Caco-2 (cell line): ENCODE results near the gene HADHA. TPM values are rescaled to one million over a fixed set of nuclear protein-coding genes. Genes with fewer than 3 reads are reported as not detected.

Experiments used
- BruUV-seq: library from RNA; stranded (reverse); fragments of 400-500 nt; replicated peaks from 2 replicates; lab custom pipeline; 2021; lab: Mats Ljungman, UMichigan
- CTCF ChIA-PET: fragments of 300-600 bp; sonication (Branson Sonifier 250); formaldehyde crosslinking; loops from one replicate; lab custom pipeline; 2022; ENCODE audit warnings: antibody characterized with exemption; lab: Charles Lee
- POLR2A ChIA-PET: fragments of 300-600 bp; sonication (Branson Sonifier 250); formaldehyde crosslinking; loops from one replicate; lab custom pipeline; 2022; ENCODE audit warnings: antibody characterized with exemption; lab: Charles Lee
- DNase-seq, 2 experiments: peaks; one replicate each; pipeline versions ENCODE4 v3.0.0 to v3.0.0-alpha.2; 2020 to 2022
- H3K27me3 ChIP-seq: replicated peaks from 2 replicates; pipeline ENCODE4 v1.6.0; 2011; ENCODE audit warnings: low read length; ENCODE audit not compliant: control insufficient read depth, insufficient read depth
- H3K36me3 ChIP-seq: 2 replicates; pipeline ENCODE4 v1.5.1; 2011; ENCODE audit warnings: low read length; ENCODE audit not compliant: control insufficient read depth, insufficient read depth
- H3K4me1 ChIP-seq: fragments of 250-450 bp; sonication (Bioruptor Pico); 2 replicates; pipeline ENCODE4 v1.5.1; 2020; ENCODE audit warnings: mild to moderate bottlenecking
- H3K4me3 ChIP-seq: 2 replicates; pipeline ENCODE4 v1.5.1; 2011; ENCODE audit warnings: low read depth, mild to moderate bottlenecking, control low read depth, low read length
- H3K9me3 ChIP-seq: fragments of 250-450 bp; sonication (Bioruptor Pico); 2 replicates; pipeline ENCODE4 v1.5.1; 2020; ENCODE audit warnings: mild to moderate bottlenecking, moderate library complexity
- H3K27ac Mint-ChIP-seq: one replicate; pipeline ENCODE4 v1.8.0; 2022; ENCODE audit warnings: mixed read lengths; ENCODE audit not compliant: unreplicated experiment
- H3K27me3 Mint-ChIP-seq: one replicate; pipeline ENCODE4 v1.8.0; 2022; ENCODE audit warnings: mixed read lengths; ENCODE audit not compliant: insufficient read depth, unreplicated experiment
- H3K36me3 Mint-ChIP-seq: one replicate; pipeline ENCODE4 v1.8.0; 2022; ENCODE audit warnings: mild to moderate bottlenecking, mixed read lengths; ENCODE audit not compliant: insufficient read depth, unreplicated experiment
- H3K4me1 Mint-ChIP-seq: one replicate; pipeline ENCODE4 v1.8.0; 2022; ENCODE audit warnings: low read depth, mixed read lengths; ENCODE audit not compliant: unreplicated experiment
- H3K4me3 Mint-ChIP-seq: one replicate; pipeline ENCODE4 v1.8.0; 2022; ENCODE audit warnings: mild to moderate bottlenecking, moderate library complexity, mixed read lengths; ENCODE audit not compliant: unreplicated experiment
- H3K9me3 Mint-ChIP-seq: one replicate; pipeline ENCODE4 v1.8.0; 2022; ENCODE audit warnings: mixed read lengths; ENCODE audit not compliant: unreplicated experiment
- CTCF ChIP-seq, 2 experiments: fragments of 200-600 bp in 1 of 2; IDR thresholded peaks; 1 replicate in 1 of 2; 2 replicates in 1 of 2; pipeline versions ENCODE4 v1.5.1 to v1.8.0; 2011 to 2022; ENCODE audit warnings: antibody characterized with exemption in 1 of 2, control low read depth in 1 of 2, inconsistent platforms in 1 of 2, low read depth in 1 of 2, low read length in 1 of 2, mild to moderate bottlenecking in 1 of 2, moderate library complexity in 1 of 2; ENCODE audit not compliant: insufficient read depth in 1 of 2, severe bottlenecking in 1 of 2, unreplicated experiment in 1 of 2
- intact Hi-C: fragments of 100-400 bp; cut with micrococcal nuclease; formaldehyde crosslinking; loops from one replicate; pipeline ENCODE4 v1.10.0; 2022; ENCODE audit not compliant: unreplicated experiment
- total RNA-seq: library from RNA; stranded (reverse); gene quantifications from 2 replicates; pipeline ENCODE4 v1.2.3, GENCODE V29; 2022

Gene HADHA
- total RNA-seq, 1 experiment from 2014 or later: 143 TPM

- peaks cover 8% of the 10 kb centered on the region for H3K4me1 ChIP-seq
- H3K36me3 ChIP-seq: no peaks in the 10 kb centered on the region; the same call in 1 of the 2 replicates
- Mint-ChIP-seq H3K9me3 (no peaks in the 10 kb centered on the region), H3K4me3 (peak overlapping the region; percentile 80), H3K4me1 (no peaks in the 10 kb centered on the region), H3K27ac (no peak overlapping the region), H3K27me3 (no peaks in the 10 kb centered on the region), H3K36me3 (peaks cover 6% of the 10 kb centered on the region)
- H3K27me3 ChIP-seq: no peaks in the 10 kb centered on the region
- ChIA-PET POLR2A (no interaction called here), CTCF (no interaction called here)
- H3K4me3 ChIP-seq: no peak overlapping the region
- H3K9me3 ChIP-seq: no peaks in the 10 kb centered on the region
- BruUV-seq: no TSS peak
- DNase-seq: no peak
- intact Hi-C loops: no loop called here
- no peak for TF ChIP-seq CTCF (IDR thresholded peaks at IDR 0.05; ENCODE audit: insufficient read depth in 1 of 2, low read depth in 1 of 2, low read length in 1 of 2, severe bottlenecking in 1 of 2, unreplicated experiment in 1 of 2)
These were observed 61.4 kb downstream of the HADHA start for GRCh38 chr2:26182887-26183630.

GRCh38 chr2:26182441-26182840 lies 62.0 kb downstream of the HADHA start:
- POLR2A ChIA-PET: no interaction called here
- Histone ChIP-seq H3K4me1 (peaks cover 8% of the 10 kb centered on the region), H3K9me3 (no peaks in the 10 kb centered on the region), H3K36me3 (peaks cover under 1% of the 10 kb centered on the region), H3K27me3 (no peaks in the 10 kb centered on the region), H3K4me3 (no peak overlapping the region)
- no peak overlapping the region for H3K4me3 Mint-ChIP-seq
- peaks cover 6% of the 10 kb centered on the region for H3K36me3 Mint-ChIP-seq
- H3K27ac Mint-ChIP-seq: no peak overlapping the region
- no peaks in the 10 kb centered on the region for H3K27me3 Mint-ChIP-seq
- no TSS peak for BruUV-seq
- H3K9me3 Mint-ChIP-seq: no peaks in the 10 kb centered on the region
- intact Hi-C loops: no loop called here
- no peaks in the 10 kb centered on the region for H3K4me1 Mint-ChIP-seq
- no peak for TF ChIP-seq CTCF (IDR thresholded peaks at IDR 0.05; ENCODE audit: insufficient read depth in 1 of 2, low read depth in 1 of 2, low read length in 1 of 2, severe bottlenecking in 1 of 2, unreplicated experiment in 1 of 2)
- CTCF ChIA-PET: no interaction called here
- no peak for DNase-seq

GRCh38 chr2:26179446-26179913 lies 65.0 kb downstream of the HADHA start:
- H3K27ac Mint-ChIP-seq: no peak overlapping the region
- H3K9me3 ChIP-seq: no peaks in the 10 kb centered on the region
- H3K4me3 Mint-ChIP-seq: peak overlapping the region; percentile 69
- no peaks in the 10 kb centered on the region for H3K27me3 ChIP-seq
- intact Hi-C loops: no loop called here
- peaks cover 5% of the 10 kb centered on the region for H3K4me1 Mint-ChIP-seq
- H3K36me3 ChIP-seq: peaks cover 2% of the 10 kb centered on the region; the same call in 1 of the 2 replicates
- no peak overlapping the region for H3K4me3 ChIP-seq
- no TSS peak for BruUV-seq
- H3K9me3 Mint-ChIP-seq: no peaks in the 10 kb centered on the region
- H3K27me3 Mint-ChIP-seq: no peaks in the 10 kb centered on the region
- ChIA-PET POLR2A (no interaction called here), CTCF (no interaction called here)
- no peaks in the 10 kb centered on the region for H3K36me3 Mint-ChIP-seq
- no peak for DNase-seq
- TF ChIP-seq CTCF (IDR thresholded peaks at IDR 0.05; ENCODE audit: insufficient read depth in 1 of 2, low read depth in 1 of 2, low read length in 1 of 2, severe bottlenecking in 1 of 2, unreplicated experiment in 1 of 2): no peak
- H3K4me1 ChIP-seq: peaks cover 6% of the 10 kb centered on the region
